ENCODE results near the gene COL19A1. TPM values are rescaled to one million over a fixed set of nuclear protein-coding genes. Genes with fewer than 3 reads are reported as not detected.
"Not testable (repeated sequence)": the region's sequence is repeated elsewhere in the genome, so short reads cannot be mapped to it uniquely, and the experiment has no call there.

Gene COL19A1
- total RNA-seq (2014; rRNA removed; shearing (Covaris generic); ENCODE audit: low replicate concordance): not detected in 2 replicates

- H3K36me3 ChIP-seq: no peaks in the 10 kb centered on the region
- DNase-seq: no peak
- no peaks in the 10 kb centered on the region; the same call in 1 of the 2 replicates for H3K27me3 ChIP-seq
- H3K4me3 ChIP-seq: peak within 1 kb of the TSS; percentile 54
- no peaks in the 10 kb centered on the region for H3K9me3 ChIP-seq
These were observed at the start of gene COL19A1 for GRCh38 chr6:69866351-69866769. Gene COL19A1, plus strand, starts transcription at chr6:69866556. Its CDS starts 13,012 bp downstream, at chr6:69879568.

- Histone ChIP-seq H3K36me3 (no peaks in the 10 kb centered on the region), H3K27me3 (no peaks in the 10 kb centered on the region), H3K4me3 (no peak overlapping the region), H3K9me3 (no peaks in the 10 kb centered on the region)
- DNase-seq: no peak
These were observed 49.8 kb upstream of the COL19A1 start for GRCh38 chr6:69816569-69816968.

GRCh38 chr6:69817358-69817757, 49.0 kb upstream of the COL19A1 start:
- no peaks in the 10 kb centered on the region for H3K36me3 ChIP-seq
- no peaks in the 10 kb centered on the region for H3K9me3 ChIP-seq
- H3K27me3 ChIP-seq: no peaks in the 10 kb centered on the region
- H3K4me3 ChIP-seq: no peak overlapping the region
- DNase-seq: no peak

- Histone ChIP-seq H3K9me3 (no peaks in the 10 kb centered on the region), H3K4me3 (no peak overlapping the region), H3K27me3 (no peaks in the 10 kb centered on the region), H3K36me3 (no peaks in the 10 kb centered on the region)
- DNase-seq: no peak
These were observed 48.0 kb upstream of the COL19A1 start for GRCh38 chr6:69818223-69818930.

- no peaks in the 10 kb centered on the region for H3K36me3 ChIP-seq
- no peak overlapping the region for H3K4me3 ChIP-seq
- H3K27me3 ChIP-seq: no peaks in the 10 kb centered on the region
- DNase-seq: no peak
- H3K9me3 ChIP-seq: no peaks in the 10 kb centered on the region
These were observed 47.2 kb upstream of the COL19A1 start for GRCh38 chr6:69819138-69819537.

GRCh38 chr6:69820018-69820417, 46.3 kb upstream of the COL19A1 start:
- Histone ChIP-seq H3K4me3 (no peak overlapping the region), H3K36me3 (no peaks in the 10 kb centered on the region), H3K9me3 (no peaks in the 10 kb centered on the region), H3K27me3 (no peaks in the 10 kb centered on the region)
- no peak for DNase-seq

- DNase-seq: no peak
- H3K36me3 ChIP-seq: no peaks in the 10 kb centered on the region
These were observed 45.9 kb upstream of the COL19A1 start for GRCh38 chr6:69820438-69820837.

GRCh38 chr6:69824355-69824754, 42.0 kb upstream of the COL19A1 start:
- not testable (repeated sequence) for H3K36me3 ChIP-seq, H3K27me3 ChIP-seq, DNase-seq, H3K9me3 ChIP-seq, H3K4me3 ChIP-seq

More at GRCh38 chr6:69820438-69820837, 45.9 kb upstream of the COL19A1 start:
- H3K4me3 ChIP-seq: no peak overlapping the region
- no peaks in the 10 kb centered on the region for H3K27me3 ChIP-seq
- H3K9me3 ChIP-seq: no peaks in the 10 kb centered on the region

GRCh38 chr6:69825904-69826303, 40.5 kb upstream of the COL19A1 start:
- H3K27me3 ChIP-seq: no peaks in the 10 kb centered on the region
- no peaks in the 10 kb centered on the region for H3K36me3 ChIP-seq
- H3K4me3 ChIP-seq: no peak overlapping the region
- H3K9me3 ChIP-seq: no peaks in the 10 kb centered on the region
- no peak for DNase-seq

GRCh38 chr6:69827276-69827893, 39.0 kb upstream of the COL19A1 start:
- DNase-seq: peak; percentile 40
- Histone ChIP-seq H3K9me3 (no peaks in the 10 kb centered on the region), H3K36me3 (no peaks in the 10 kb centered on the region), H3K4me3 (no peak overlapping the region), H3K27me3 (no peaks in the 10 kb centered on the region)

GRCh38 chr6:69832558-69832957, 33.8 kb upstream of the COL19A1 start:
- no peak overlapping the region for H3K4me3 ChIP-seq

GRCh38 chr6:69835414-69836179, 30.8 kb upstream of the COL19A1 start:
- Histone ChIP-seq H3K27me3 (no peaks in the 10 kb centered on the region), H3K36me3 (no peaks in the 10 kb centered on the region), H3K9me3 (no peaks in the 10 kb centered on the region), H3K4me3 (peak overlapping the region; percentile 39)
- no peak for DNase-seq

More at GRCh38 chr6:69832558-69832957, 33.8 kb upstream of the COL19A1 start:
- Histone ChIP-seq H3K27me3 (no peaks in the 10 kb centered on the region), H3K9me3 (no peaks in the 10 kb centered on the region), H3K36me3 (no peaks in the 10 kb centered on the region)
- no peak for DNase-seq

- no peak for DNase-seq
- Histone ChIP-seq H3K36me3 (no peaks in the 10 kb centered on the region), H3K27me3 (no peaks in the 10 kb centered on the region), H3K4me3 (no peak overlapping the region), H3K9me3 (no peaks in the 10 kb centered on the region)
These were observed 24.5 kb upstream of the COL19A1 start for GRCh38 chr6:69841862-69842261.

GRCh38 chr6:69843189-69843588, 23.2 kb upstream of the COL19A1 start:
- Histone ChIP-seq H3K9me3 (no peaks in the 10 kb centered on the region), H3K4me3 (no peak overlapping the region), H3K27me3 (no peaks in the 10 kb centered on the region), H3K36me3 (no peaks in the 10 kb centered on the region)
- DNase-seq: no peak

- Histone ChIP-seq H3K9me3 (no peaks in the 10 kb centered on the region), H3K36me3 (no peaks in the 10 kb centered on the region), H3K4me3 (no peak overlapping the region), H3K27me3 (no peaks in the 10 kb centered on the region)
- no peak for DNase-seq
These were observed 20.0 kb upstream of the COL19A1 start for GRCh38 chr6:69846312-69846711.

- Histone ChIP-seq H3K36me3 (no peaks in the 10 kb centered on the region), H3K27me3 (no peaks in the 10 kb centered on the region), H3K4me3 (no peak overlapping the region), H3K9me3 (no peaks in the 10 kb centered on the region)
- no peak for DNase-seq
These were observed 19.4 kb upstream of the COL19A1 start for GRCh38 chr6:69846770-69847491.

- Histone ChIP-seq H3K4me3 (no peak overlapping the region), H3K27me3 (no peaks in the 10 kb centered on the region), H3K9me3 (peaks cover under 1% of the 10 kb centered on the region; the same call in 1 of the 2 replicates), H3K36me3 (no peaks in the 10 kb centered on the region)
- peak; percentile 7 for DNase-seq
These were observed 18.9 kb upstream of the COL19A1 start for GRCh38 chr6:69847492-69847788.
